ENCODE measurements around the gene MRPS30.

DNA sequence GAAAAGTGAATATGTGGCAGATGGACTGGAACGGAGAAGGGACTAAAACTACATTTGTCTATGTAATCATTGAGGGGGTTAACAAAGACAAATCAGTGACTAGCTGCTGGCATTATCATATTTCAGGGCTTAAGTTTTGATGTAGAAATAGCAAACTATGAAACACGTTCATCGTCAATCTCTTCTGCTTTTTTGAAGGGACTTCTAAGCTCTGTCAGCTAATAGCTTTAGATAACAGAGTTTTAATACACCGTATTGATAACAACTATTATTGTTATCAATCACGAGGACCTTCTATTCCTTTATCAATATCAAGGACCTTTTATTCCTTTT is 38.9 kb upstream of the MRPS30 start:
- TF ChIP-seq, protein P1, sequence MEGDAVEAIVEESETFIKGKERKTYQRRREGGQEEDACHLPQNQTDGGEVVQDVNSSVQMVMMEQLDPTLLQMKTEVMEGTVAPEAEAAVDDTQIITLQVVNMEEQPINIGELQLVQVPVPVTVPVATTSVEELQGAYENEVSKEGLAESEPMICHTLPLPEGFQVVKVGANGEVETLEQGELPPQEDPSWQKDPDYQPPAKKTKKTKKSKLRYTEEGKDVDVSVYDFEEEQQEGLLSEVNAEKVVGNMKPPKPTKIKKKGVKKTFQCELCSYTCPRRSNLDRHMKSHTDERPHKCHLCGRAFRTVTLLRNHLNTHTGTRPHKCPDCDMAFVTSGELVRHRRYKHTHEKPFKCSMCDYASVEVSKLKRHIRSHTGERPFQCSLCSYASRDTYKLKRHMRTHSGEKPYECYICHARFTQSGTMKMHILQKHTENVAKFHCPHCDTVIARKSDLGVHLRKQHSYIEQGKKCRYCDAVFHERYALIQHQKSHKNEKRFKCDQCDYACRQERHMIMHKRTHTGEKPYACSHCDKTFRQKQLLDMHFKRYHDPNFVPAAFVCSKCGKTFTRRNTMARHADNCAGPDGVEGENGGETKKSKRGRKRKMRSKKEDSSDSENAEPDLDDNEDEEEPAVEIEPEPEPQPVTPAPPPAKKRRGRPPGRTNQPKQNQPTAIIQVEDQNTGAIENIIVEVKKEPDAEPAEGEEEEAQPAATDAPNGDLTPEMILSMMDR (IDR thresholded peaks at IDR 0.05) = no peak
- no peak for TF ChIP-seq POLR2AphosphoS5 (IDR thresholded peaks at IDR 0.05; ENCODE audit: low read depth, low read length)
